Lower leg skin (tissue), 3 donors: ENCODE results near the gene ECE1.

ENCODE experiments used
- POLR2A ChIP-seq, 2 donors: fragments of 450-650 bp; IDR thresholded peaks; one replicate each; pipeline ENCODE4 v1.6.1; 2016 to 2017; ENCODE audit warnings: antibody characterized with exemption in 2 of 2, mild to moderate bottlenecking in 1 of 2, moderate library complexity in 1 of 2
- TF ChIP-seq, protein P1 (sequence below), 3 donors: fragments of 450-650 bp; IDR thresholded peaks; one replicate each; pipeline ENCODE4 v1.5.1; 2016; ENCODE audit warnings: antibody characterized with exemption in 3 of 3, mild to moderate bottlenecking in 3 of 3, moderate library complexity in 2 of 3

DNA sequence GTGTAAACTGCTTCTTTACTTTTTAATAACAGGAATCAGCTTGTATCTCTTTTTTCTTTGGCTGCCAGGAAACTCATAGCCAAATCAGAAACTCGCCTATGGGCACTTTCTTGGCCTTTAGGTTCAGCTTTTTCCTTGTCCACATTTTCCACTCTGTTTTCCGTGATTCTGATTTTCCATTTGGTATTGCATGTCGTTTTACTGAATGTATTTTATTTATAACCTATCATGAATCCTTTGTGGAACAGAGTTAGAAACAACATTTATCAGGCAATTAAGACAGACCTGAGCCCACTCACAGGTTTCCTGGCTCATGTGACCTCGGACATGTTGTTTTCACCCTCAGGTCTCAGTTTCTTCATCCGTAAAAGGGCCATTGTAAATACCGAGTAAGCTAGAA, 5.3 kb upstream of the ECE1 start:
- TF ChIP-seq, protein P1, sequence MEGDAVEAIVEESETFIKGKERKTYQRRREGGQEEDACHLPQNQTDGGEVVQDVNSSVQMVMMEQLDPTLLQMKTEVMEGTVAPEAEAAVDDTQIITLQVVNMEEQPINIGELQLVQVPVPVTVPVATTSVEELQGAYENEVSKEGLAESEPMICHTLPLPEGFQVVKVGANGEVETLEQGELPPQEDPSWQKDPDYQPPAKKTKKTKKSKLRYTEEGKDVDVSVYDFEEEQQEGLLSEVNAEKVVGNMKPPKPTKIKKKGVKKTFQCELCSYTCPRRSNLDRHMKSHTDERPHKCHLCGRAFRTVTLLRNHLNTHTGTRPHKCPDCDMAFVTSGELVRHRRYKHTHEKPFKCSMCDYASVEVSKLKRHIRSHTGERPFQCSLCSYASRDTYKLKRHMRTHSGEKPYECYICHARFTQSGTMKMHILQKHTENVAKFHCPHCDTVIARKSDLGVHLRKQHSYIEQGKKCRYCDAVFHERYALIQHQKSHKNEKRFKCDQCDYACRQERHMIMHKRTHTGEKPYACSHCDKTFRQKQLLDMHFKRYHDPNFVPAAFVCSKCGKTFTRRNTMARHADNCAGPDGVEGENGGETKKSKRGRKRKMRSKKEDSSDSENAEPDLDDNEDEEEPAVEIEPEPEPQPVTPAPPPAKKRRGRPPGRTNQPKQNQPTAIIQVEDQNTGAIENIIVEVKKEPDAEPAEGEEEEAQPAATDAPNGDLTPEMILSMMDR (IDR thresholded peaks at IDR 0.05) = no peak
- no peak for TF ChIP-seq POLR2A (IDR thresholded peaks at IDR 0.05)
